ENCODE data around the gene ANKRD10. TPM values are rescaled to one million over a fixed set of nuclear protein-coding genes. Genes with fewer than 3 reads are reported as not detected.

The ANKRD10 gene
- total and polyA plus RNA-seq, 2 of the 8 experiments (the other 6 are each of a cell fraction or from before 2014, with no cell fraction given): 146 to 218 TPM

DNA sequence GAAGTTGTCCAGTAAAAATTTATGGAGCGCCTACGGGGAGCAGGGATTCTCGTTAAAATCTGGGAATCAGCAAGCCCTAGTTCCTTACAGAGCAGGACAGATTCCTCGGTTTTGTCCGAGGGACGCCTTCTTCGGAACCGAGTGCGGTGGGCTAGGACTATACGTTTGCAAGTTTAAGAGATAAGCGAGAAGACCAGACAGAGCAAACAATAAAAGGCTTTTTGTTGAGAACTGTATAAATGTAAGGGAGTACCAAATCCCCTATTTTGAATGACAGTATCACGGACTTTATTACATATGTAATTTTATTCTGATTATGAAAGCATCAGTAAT lies 971 bp upstream of the ANKRD10 start:
- DNase-seq (ENCODE audit: low read depth in 1 of 2, low spot score in 2 of 2): no peak
- peak overlapping the region; percentile 34 to 71; a peak in 3 of 4 replicates for H3K4me2 ChIP-seq (ENCODE audit: insufficient read depth in 1 of 2, low read depth in 2 of 2, low read length in 2 of 2)
- H2BK12ac ChIP-seq (ENCODE audit: low read depth, low read length): no peak overlapping the region
- no peaks in the 10 kb centered on the region for H3K9me3 ChIP-seq (ENCODE audit: insufficient read depth in 2 of 2, low read depth in 1 of 2, low read length in 1 of 2)
- H3K27me3 ChIP-seq (replicated peaks in 1 of 4; ENCODE audit: control insufficient read depth in 3 of 4, extremely low read depth in 1 of 4, insufficient read depth in 3 of 4, low read length in 3 of 4): no peaks in the 10 kb centered on the region
- H3K36me3 ChIP-seq (ENCODE audit: control insufficient read depth in 2 of 4, insufficient read depth in 4 of 4, low read length in 3 of 4): no peaks in the 10 kb centered on the region
- ChIA-PET CTCF (ENCODE audit: partially characterized antibody) (interaction anchor here (0.6 to 1.2 kb wide), 5 partner anchors 9 to 43 kb away, joined by 3 to 5 read pairs (median 3); no protein-coding TSS in a partner anchor), POLR2A (ENCODE audit: partially characterized antibody) (interaction anchor here (0.9 to 2.9 kb wide), 7 partner anchors 9 to 264 kb away, joined by 3 to 29 read pairs (median 4); no protein-coding TSS in a partner anchor)
- no peak overlapping the region for H2BK120ac ChIP-seq (replicated peaks; ENCODE audit: low read depth, low read length)
- H2AFZ ChIP-seq (ENCODE audit: low read length): no peak overlapping the region; the same call in 1 of the 2 replicates
- H4K20me1 ChIP-seq (replicated peaks in 1 of 2; ENCODE audit: control insufficient read depth in 1 of 2, insufficient read depth in 2 of 2, low read length in 2 of 2): peaks cover 15 to 24% of the 10 kb centered on the region in 2 experiments
- no peak for FAIRE-seq
- H3K27ac ChIP-seq (ENCODE audit: low read depth, low read length): peak overlapping the region; percentile 73
- H3K14ac ChIP-seq (ENCODE audit: insufficient read length): no peak overlapping the region
- H3K4me1 ChIP-seq (replicated peaks in 1 of 4; ENCODE audit: control insufficient read depth in 3 of 4, insufficient read depth in 4 of 4, low read length in 3 of 4): peaks cover 0 to 11% (median 3%) of the 10 kb centered on the region in 4 experiments; a peak in 3 of 7 replicates
- 0 out of 2 replicates have a peak overlapping the region, but pooled peaks have one; percentile 45 for H4K8ac ChIP-seq (ENCODE audit: extremely low read depth, insufficient read depth, low read length)
- H3K23ac ChIP-seq (ENCODE audit: insufficient read length): no peak overlapping the region
- peak overlapping the region; percentile 81 for H3K56ac ChIP-seq (replicated peaks; ENCODE audit: insufficient read length, low read depth, low read length)
- no peak for TF ChIP-seq ZNF274 (IDR thresholded peaks at IDR 0.05; ENCODE audit: borderline replicate concordance, extremely low read depth, low read length)
- TF ChIP-seq ASH2L (IDR thresholded peaks at IDR 0.05; ENCODE audit: low read length): peak; percentile 0
- H3K23me2 ChIP-seq (ENCODE audit: low read depth, low read length): peaks cover 3% of the 10 kb centered on the region; the same call in 1 of the 2 replicates
- peaks cover 32 to 44% of the 10 kb centered on the region in 2 experiments for H3K79me2 ChIP-seq (ENCODE audit: control insufficient read depth in 1 of 2, insufficient read depth in 2 of 2, low read length in 2 of 2)
- H2BK5ac ChIP-seq (ENCODE audit: low read depth, low read length): peak overlapping the region; percentile 78; the same call in 1 of the 2 replicates
- H3K4ac ChIP-seq (replicated peaks; ENCODE audit: insufficient read length, low read depth, low read length): peak overlapping the region; percentile 87
- peak overlapping the region; percentile 66 to 100 (median 81) for H3K4me3 ChIP-seq (ENCODE audit: extremely low read depth in 1 of 4, insufficient read depth in 2 of 4, low read depth in 3 of 4, low read length in 4 of 4)
- H2AK5ac ChIP-seq (ENCODE audit: low read depth, low read length): no peak overlapping the region
- H4K5ac ChIP-seq (ENCODE audit: insufficient read length, low read depth, low read length): peak overlapping the region; percentile 87
- H4K91ac ChIP-seq (replicated peaks; ENCODE audit: insufficient read length, low read length): peak overlapping the region; percentile 77
- peak overlapping the region; percentile 60 to 77 (median 70) for H3K9ac ChIP-seq (replicated peaks in 1 of 4; ENCODE audit: extremely low read depth in 1 of 4, low read depth in 3 of 4, low read length in 3 of 4)
- no peaks in the 10 kb centered on the region; the same call in 1 of the 2 replicates for H3K79me1 ChIP-seq (ENCODE audit: low read depth, low read length)
- 0 out of 2 replicates have a peak overlapping the region, but pooled peaks have one; percentile 25 for H3K18ac ChIP-seq (ENCODE audit: extremely low read depth, low read length)
- H2BK15ac ChIP-seq (ENCODE audit: low read length): no peak overlapping the region
- 3% methylated on average over 12 of the region's 12 CpGs; no CpG with 5 or more reads in 1 of the 2 experiments for WGBS, 2 experiments (ENCODE audit: extremely low coverage in 1 of 2, insufficient coverage in 1 of 2, insufficient read length in 1 of 2, insufficient replicate concordance in 2 of 2, low coverage in 1 of 2, low lambda C conversion rate in 2 of 2, missing lambda C conversion rate in 1 of 2)
- no peak overlapping the region for H2BK20ac ChIP-seq (ENCODE audit: low read length)

Data from H1 (cell line).